NOMO-1 treated with DMSO at 0.1 percent for 48 hours (cell line): ENCODE data around the gene MAP2K1.
"Not testable (repeated sequence)": the region's sequence is repeated elsewhere in the genome, so short reads cannot be mapped to it uniquely, and the experiment has no call there.

Experiments
- DNase-seq: peaks from one replicate; lab custom pipeline; 2025; ENCODE audit not compliant: unreplicated experiment; lab: John Stamatoyannopoulos, UW

Gene MAP2K1

DNA sequence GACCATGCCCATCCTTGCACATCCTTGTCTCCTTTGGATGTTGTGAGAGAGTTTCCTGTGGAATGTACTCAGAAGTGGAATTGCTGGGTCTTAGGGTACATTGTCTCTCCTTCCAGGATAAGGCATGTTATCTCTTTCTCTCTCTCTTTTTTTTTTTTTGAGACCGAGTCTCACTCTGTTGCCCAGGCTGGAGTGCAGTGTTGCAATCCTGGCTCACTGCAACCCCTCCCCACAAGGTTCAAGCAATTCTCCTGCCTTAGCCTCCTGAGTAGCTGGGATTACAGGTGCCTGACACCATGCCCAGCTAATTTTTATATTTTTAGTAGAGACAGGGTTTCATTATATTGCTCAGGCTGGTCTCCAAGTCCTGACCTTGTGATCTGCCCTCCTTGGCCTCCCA lies 6.3 kb downstream of the MAP2K1 start:
- not testable (repeated sequence) for DNase-seq

DNA sequence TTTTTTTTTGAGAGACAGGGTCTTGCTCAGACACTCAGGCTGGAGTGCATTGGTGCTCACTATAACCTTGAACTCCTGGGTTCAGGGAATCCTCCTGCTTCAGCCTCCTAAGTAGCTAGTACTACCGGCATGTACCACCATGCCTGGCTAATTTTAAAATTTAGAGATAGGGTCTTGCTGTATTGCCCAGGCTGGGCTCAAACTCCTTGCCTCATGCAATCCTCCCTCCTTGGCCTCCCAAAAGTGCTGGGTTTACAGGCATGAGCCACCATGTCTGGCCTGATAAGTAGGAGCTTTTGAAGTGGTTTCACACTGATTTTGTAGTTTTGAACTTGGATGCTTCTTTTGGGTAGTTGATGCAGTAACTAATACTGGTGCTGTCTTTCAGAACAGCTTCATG lies 7.8 kb downstream of the MAP2K1 start:
- DNase-seq: no peak

DNA sequence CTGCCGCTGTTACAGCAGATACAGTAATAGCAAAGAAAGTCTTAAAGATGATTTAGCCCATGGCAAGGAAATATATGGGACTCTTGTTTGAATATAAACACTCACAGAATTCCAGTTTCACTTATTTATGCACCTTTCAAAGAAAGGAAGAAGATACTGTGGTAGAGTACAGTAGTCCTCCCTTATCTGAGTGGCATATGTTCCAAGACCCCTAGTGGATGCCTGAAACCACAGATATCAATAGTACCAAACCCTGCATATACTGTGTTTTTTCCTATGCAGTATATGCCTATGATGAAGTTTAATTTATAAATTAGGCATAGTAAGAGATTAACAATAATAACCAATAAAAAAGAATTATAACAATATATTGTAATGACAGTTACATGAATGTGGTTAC lies 8.2 kb downstream of the MAP2K1 start:
- no peak for DNase-seq

DNA sequence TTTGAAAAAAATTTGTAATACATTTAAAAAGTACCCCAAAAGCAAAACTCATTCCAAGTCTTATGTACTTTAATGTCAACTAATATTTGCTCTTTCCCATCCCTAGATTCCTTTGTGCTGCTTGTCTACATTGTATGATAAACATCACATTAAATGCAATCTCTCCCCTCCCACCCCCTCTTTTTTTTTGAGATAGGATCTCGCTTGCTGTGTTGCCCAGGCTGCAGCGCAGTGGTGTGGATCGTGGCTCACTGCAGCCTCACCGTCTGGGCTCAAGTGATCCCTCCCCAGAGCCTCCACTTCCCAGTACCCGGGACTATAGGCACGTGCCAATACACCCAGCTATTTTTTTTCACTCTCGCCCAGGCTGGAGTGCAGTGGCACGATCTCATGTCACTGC lies 12.6 kb downstream of the MAP2K1 start:
- DNase-seq: no peak

DNA sequence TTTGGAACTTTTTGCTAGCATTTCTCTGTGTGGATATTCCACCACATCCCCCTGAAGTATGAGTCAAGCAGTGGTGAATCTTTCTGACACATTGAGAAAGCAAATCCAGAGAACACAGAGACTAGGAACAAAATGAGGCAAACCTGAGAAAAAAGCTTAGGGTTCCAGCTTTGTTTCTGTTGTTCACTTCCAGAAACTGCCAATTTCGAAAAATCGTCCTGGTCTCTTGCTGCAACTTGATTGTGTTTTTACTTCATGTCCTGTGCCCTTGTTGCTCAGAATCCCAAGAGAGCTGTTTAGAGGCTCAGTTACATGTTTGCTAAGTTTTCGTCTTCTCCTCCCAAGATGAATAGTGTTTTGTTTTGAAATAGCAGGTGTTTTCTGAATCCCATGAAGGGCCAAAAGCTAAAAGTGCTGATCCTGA lies 13.7 kb downstream of the MAP2K1 start:
- DNase-seq: no peak

DNA sequence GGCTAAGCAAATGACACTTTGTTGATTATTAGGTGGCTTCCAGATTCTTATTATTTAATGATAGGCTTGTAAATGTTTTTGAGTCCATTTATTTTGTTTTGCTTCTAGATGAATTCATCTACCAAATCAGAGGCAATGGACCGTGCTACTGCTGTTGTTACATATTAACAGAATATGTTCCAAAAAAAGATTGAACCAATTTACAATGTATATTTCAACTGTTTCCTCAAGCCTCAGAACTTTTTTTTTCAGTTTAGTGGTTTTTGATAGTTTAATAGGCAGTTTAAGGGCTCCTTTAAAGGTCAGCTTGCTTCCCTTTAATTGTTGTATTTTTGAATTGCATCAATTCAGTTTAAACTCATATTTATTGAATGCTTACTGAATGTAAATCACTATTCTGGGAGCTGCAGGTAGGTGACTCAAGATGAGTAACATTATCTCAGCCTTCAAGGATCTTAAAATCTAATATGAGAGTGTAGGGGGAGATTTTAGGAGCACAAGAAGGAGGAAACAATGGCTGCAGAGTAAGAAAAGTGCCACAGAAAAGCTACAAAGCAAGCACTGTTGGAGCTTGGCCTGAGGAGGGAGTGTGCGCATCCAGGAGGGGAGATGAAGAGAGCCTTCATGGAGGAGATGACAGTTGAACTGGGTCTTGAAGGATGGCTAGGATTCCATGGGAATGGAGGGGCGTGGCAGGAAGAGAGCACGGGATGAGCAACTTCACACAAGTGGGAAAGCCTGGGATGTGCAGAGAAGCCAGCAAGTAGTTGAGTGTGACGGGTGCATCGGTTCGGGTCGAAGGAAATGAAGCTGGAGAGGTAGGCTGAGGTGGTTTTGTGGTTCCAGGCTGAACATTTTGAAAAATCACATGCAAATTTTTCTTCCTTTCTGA lies 14.7 kb downstream of the MAP2K1 start:
- no peak for DNase-seq

DNA sequence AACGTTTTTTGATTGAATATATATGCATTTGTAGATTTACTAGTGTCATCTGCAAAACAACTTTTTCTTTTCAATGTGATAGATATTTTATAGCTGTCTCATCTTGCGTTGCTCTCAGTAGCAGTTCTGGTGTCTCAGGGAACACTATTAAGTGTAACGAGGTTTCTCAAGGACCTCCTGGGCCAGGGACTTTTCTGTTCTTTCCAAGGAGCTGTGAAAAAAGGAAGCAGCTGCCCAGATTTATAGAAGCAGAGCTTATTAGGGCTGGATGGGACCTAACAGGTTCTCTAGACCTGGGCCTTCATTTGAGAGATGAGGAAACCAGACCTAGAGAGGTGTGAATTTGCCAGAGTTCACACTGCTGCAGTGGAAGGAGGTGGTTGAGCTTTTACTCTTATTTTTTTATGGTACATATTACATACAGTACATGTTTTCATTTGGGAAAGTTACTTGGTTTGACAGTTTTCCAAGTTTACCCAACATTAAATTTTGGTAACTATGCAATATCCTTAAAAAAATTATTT lies 16.1 kb downstream of the MAP2K1 start:
- no peak for DNase-seq

DNA sequence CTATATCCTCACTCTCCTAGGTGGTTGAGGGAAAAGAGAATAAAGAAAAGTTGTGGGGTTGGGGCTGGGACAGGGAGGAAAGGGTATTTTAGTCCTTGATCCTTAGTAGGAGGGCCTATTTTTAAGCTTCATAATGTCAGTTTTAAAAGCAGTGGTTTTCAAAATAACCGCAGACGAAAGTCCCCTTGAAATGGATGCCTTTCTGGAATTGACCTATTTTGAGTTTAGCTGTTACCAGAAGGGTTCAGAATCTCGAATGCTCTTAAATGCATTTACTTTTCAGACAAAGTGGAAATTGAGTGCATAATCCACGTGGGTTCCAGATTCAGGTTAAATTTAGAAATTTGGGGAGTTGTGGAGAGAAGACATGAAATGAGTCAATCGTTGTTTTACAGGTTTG lies 16.6 kb downstream of the MAP2K1 start:
- no peak for DNase-seq

DNA sequence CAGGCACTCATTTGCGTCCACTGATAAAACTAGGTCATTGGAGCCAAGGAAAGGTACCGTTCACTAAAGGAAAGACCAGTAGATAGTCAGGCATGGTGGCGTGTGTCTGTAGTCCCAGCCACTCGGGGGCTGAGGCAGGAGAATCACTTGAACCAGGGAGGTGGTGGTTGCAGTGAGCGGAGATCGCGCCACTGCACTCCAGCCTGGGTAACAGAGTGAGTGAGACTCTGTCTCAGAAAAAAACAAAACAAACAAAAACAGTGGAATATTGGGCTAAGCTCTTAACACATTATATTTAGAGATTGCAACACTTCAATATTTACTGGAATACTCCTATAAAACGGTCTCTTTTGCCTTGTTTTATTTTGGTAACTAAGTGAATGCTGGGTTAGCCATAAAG lies 17.4 kb downstream of the MAP2K1 start:
- no peak for DNase-seq

DNA sequence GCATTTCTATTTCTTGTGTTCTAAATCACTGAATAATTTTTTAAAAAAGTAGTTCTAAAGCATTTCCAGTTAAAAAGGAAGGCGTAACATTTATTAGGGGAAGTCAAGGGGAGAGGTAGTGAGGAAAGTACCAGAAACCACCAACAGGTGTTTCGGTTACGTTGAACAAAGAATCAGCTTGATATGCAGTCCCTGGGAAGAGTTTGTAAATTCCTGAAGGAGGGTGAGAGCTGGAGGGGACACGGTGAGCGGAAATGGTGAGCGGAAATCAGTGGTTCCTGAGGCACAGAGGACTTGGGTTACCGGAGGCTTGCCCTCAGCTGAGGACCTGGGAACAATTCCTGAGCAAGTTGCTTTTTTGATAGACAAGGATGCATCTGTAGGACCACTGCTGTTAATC lies 17.8 kb downstream of the MAP2K1 start:
- no peak for DNase-seq

DNA sequence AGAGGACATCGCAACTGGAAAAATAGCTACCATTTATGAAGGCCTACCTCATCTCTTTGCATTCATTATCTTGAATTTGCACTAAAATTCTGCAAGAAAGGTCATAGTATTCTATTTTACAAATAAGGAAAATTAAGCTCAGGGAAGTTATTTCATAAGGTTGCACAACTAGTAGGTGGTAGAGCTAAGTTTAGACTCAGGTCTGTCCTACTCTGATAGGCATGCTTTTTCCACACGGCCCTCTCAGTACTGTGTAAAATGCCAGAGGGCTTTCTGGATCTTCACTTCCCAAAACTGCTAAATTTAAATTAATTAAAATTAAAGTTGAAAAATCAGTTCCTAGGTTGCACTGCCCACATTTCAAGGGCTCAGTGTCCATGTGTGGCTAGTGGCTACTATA lies 18.3 kb downstream of the MAP2K1 start:
- no peak for DNase-seq

DNA sequence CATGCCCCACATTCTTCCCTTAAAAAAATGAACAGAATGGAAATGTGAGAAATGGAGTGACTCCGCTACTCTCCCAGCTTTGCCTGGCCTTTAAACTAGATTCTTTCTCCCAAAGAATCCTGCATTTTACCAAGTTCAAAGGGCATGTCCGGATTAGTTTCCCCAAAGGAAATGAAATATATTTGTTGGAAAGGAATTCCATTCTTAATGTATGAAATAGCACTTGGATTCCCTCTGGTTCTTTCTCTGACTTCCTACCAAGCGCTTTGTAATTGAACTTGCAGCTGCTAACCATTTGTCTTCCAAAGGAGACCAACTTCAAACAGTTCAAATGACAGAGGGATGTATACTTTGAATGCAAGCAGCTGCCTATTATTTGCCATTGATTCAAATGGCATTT lies 18.9 kb downstream of the MAP2K1 start:
- no peak for DNase-seq

DNA sequence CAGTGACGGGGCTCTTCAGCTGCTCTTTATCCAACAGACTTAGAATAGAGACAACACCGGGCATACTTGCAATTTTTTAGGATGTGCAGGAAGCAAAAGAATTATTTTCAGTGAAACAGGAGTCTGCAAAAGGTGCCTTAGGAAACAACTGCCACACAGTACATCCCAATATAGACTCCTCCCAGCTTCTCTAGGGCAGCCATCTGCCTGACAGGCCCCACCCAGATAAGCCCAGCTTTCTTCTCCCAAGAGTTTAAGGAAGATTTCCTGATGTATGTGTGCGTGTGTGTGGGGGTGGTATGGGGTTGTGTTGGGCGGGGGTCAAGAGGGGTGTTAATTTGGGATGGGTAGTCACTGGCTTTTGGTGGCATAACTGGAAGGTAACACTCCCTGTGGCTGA lies 21.5 kb downstream of the MAP2K1 start:
- no peak for DNase-seq

DNA sequence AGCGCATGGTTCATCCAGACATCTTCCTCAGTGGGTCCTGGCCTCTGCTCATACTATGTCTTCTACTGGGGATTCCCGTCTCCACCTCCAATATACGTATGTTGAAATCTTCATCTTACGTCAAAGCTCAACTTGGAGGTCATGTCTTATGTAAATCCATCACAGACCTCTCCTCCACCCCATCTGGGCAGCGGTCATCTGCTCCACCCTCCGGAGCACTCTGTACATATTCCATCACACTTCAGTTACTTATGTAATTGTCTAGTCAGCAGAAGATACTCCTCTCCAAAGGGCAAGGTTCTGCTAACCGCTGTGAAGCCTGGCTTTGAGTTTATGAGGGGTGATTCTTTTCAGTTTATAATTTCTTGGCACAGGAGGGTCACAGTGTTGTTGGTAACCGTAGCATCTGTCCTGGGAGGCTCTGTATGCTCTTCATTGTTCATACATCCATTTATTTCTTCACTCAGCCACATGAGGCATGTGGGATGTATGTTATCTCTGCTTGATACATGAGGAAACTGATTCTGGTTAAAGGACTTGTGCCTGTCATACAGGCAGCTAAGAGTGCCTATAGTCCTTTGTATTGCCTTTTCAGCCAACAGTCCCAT lies 22.1 kb downstream of the MAP2K1 start:
- no peak for DNase-seq

DNA sequence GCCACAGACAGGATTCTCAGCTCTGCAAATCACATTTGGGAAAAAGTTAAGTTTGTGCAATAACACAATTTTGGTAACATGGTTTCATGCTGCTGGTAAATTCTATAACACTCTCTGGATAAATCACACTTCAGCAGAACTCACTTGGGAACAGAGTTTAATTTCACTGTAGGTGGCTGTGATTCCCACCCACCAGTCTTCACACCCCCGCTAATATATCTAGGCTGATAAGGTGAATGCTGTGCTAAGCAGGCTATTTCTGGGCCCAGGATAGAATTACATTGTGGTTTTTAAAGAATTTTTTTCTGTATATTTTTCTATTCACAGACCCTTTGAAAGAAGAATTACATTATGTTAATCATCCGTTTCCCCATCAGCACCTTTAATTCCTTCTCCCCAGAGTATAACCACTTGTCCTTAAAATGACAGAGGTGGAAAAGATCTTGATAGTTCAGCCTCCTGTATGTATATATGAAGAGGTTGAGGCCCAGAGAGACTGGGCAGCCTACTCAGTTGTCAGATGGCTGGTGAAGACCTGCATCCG lies 22.9 kb downstream of the MAP2K1 start:
- DNase-seq: no peak

DNA sequence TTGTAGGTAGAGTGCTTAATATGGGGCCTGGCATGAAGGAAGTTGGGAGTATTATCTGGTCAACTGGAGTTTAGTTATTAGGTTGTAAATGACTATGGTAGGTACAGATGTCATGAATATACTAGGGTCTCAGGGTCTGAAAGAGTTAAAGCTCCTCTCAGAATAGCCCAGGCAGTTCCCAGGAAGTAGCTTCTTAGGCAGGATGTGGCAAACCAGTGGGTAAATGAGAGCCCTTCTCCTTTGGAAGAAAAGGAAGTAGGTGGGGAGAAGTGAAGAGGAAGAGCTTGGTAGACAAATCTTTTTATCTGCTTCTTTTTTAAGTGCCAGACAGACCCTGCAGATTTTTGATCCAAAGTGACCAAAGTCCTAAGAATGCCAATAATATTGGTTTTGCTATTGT lies 24.5 kb downstream of the MAP2K1 start:
- peak; percentile 67 for DNase-seq

DNA sequence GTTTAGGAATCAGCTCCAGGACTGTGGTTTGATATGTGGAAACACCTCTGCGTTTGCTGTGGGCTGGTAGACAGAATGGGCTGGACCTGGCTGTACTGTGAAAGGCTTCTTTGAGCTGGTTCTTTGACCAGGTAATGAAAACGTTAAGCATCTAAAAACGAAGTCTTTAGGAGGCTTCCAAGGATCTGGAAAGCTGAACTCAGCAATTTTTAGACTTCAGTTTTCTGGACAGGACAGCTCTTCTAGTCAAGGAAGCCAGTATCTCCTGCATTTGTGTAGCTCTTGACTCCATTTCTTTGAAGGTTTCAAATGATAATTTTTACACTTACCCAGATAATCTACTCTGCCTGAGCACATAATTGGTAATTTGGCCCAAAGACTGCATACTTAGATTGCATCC lies 25.5 kb downstream of the MAP2K1 start:
- no peak for DNase-seq

DNA sequence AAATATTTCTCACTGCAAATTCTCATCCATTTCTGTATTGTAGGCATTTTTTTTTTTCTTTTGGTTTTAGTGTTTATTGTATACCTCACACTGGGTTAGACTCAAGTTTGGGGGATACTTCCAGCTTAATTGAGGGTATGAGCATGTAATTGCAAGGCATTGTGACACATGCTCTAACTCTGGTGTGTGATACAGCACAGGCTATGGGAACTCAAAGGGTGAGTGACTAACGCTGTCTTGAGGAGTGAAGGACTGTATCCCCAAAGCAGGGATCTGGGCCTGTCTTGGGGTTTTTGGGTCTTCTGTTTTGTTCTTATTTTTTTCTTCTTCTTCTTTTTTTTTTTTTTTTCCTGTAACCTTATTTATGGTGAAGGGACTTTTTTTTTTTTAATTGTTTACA lies 26.9 kb downstream of the MAP2K1 start:
- no peak for DNase-seq

DNA sequence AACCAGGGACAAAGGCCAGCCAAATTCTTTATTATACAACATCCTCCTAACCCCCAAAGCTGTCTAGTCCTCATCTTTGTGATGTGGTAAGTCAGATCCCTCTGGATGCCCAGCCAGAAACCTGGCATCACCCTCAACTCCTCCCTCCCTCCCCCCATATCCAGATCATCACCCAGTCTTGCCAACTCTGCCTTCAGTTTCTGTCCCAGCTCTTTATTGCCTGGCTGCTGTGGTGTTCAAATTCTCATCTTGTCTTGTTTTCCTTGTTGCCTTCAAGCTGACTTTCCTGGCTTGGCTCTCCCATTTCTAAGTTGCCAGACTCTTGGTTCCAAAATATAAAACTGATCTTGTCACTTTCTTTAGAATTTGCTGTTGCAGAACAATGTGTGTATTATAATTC lies 28.6 kb downstream of the MAP2K1 start:
- DNase-seq: no peak

DNA sequence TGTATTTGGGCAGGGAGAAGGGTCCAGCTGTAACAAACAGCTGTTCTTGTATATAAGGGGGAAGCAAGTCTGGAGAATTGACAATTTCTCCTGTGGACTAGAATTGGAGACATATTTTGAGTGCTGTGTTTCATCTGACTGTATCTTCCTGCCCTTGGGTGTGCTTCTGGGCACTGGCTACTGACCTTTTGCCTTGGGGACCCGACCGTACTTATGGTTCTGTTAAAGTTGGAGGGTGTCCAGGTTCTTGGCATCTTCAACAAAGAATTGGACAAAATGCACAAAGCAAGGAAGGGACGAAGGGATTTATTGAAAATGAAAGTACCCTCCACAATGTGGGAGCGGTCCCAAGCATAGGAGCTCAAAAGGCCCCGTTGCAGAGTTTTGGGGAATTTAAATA lies 31.0 kb downstream of the MAP2K1 start:
- DNase-seq: no peak

DNA sequence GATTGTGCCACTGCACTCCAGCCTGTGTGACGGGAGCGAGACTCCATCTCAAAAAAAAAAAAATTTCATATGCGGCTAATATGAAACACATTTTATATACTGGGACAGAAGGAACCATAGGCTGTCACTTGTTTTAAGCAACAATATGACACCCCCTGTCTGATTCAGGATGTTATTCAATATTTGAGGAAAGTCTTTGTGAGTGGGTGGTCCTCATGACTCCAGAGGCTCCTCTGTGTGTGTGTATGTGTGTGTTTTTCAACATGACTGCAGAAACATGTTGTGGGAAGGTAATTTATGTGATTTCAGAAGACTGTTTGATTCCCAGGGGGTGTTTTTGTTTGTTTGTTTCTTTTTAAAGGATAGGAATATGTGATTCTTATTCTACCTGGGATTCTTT lies 32.8 kb downstream of the MAP2K1 start:
- DNase-seq: no peak

DNA sequence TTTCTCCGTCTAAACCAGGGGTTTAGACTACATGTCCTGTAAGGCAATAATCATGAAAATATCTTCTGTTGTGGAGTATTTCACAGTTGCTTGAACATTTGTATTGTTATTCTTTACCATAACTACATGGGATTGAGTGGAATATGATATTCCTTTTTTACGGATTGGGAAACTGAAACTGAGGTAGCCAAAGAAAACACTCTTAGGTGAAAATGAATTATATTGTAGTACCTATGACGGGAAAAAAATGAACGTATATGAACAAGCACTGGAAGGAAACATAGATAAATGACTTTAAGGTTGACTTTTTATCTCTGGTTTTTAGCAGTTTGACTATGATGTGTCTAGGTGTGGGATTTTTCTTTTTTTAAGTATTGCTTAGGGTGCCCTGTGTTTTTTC lies 35.6 kb downstream of the MAP2K1 start:
- DNase-seq: no peak
